BE2C (cell line): Measurements from ENCODE around the gene ABCC5.
A peak's percentile ranks its signal among the peaks of the same experiment; 100 is the strongest.

Source experiments
- DNase-seq: peaks from one replicate; pipeline ENCODE4 v3.0.0-alpha.2; 2020
- H3K27me3 ChIP-seq: fragments of 250-450 bp; sonication (Bioruptor Pico); 2 replicates; pipeline ENCODE4 v1.5.1; 2020; ENCODE audit warnings: mild to moderate bottlenecking
- H3K36me3 ChIP-seq: fragments of 250-450 bp; sonication (Bioruptor Pico); 2 replicates; pipeline ENCODE4 v1.5.1; 2020; ENCODE audit warnings: mild to moderate bottlenecking
- H3K4me1 ChIP-seq: fragments of 250-450 bp; sonication (Bioruptor Pico); 2 replicates; pipeline ENCODE4 v1.5.1; 2020
- H3K4me3 ChIP-seq: 2 replicates; pipeline ENCODE4 v1.5.1; 2011; ENCODE audit warnings: low read depth, low read length
- H3K9me3 ChIP-seq: fragments of 250-450 bp; sonication (Bioruptor Pico); 2 replicates; pipeline ENCODE4 v1.5.1; 2020
- CTCF ChIP-seq: IDR thresholded peaks from 2 replicates; pipeline ENCODE4 v1.5.1; 2012; ENCODE audit warnings: mild to moderate bottlenecking, low read depth, low read length

The ABCC5 gene

GRCh38 chr3:183895296-183895695, 122.4 kb downstream of the ABCC5 start:
- TF ChIP-seq CTCF = peak; percentile 89
- H3K4me3 ChIP-seq = no peak overlapping the region
- no peaks in the 10 kb centered on the region for H3K27me3 ChIP-seq
- no peaks in the 10 kb centered on the region for H3K36me3 ChIP-seq
- peak; percentile 36 for DNase-seq
- no peaks in the 10 kb centered on the region for H3K9me3 ChIP-seq
- H3K4me1 ChIP-seq = no peaks in the 10 kb centered on the region

- no peaks in the 10 kb centered on the region for H3K4me1 ChIP-seq
- no peak for TF ChIP-seq CTCF
- H3K36me3 ChIP-seq = no peaks in the 10 kb centered on the region
- H3K4me3 ChIP-seq = no peak overlapping the region
- no peaks in the 10 kb centered on the region for H3K27me3 ChIP-seq
- no peak for DNase-seq
- H3K9me3 ChIP-seq = no peaks in the 10 kb centered on the region
Observed at GRCh38 chr3:183892610-183893214, 125.0 kb downstream of the ABCC5 start.

GRCh38 chr3:183885766-183886165, 131.9 kb downstream of the ABCC5 start:
- Histone ChIP-seq H3K4me3 (no peak overlapping the region), H3K4me1 (peaks cover 5% of the 10 kb centered on the region; the same call in 1 of the 2 replicates), H3K9me3 (no peaks in the 10 kb centered on the region), H3K36me3 (no peaks in the 10 kb centered on the region), H3K27me3 (no peaks in the 10 kb centered on the region)
- no peak for DNase-seq
- no peak for TF ChIP-seq CTCF

- peaks cover 3% of the 10 kb centered on the region; the same call in 1 of the 2 replicates for H3K36me3 ChIP-seq
- H3K4me3 ChIP-seq = peak within 1 kb of the TSS; percentile 93
- no peaks in the 10 kb centered on the region for H3K9me3 ChIP-seq
- peak; percentile 97 for DNase-seq
- H3K27me3 ChIP-seq = no peaks in the 10 kb centered on the region
- peaks cover 5% of the 10 kb centered on the region; the same call in 1 of the 2 replicates for H3K4me1 ChIP-seq
- peak; percentile 90 for TF ChIP-seq CTCF
Observed at GRCh38 chr3:183884427-183885296, 133.0 kb downstream of the ABCC5 start, which contains the start of gene PARL. Gene PARL (minus strand): TSS chr3:183884880. CDS start chr3:183884846, 34 bp downstream.

GRCh38 chr3:183884097-183884426, 133.6 kb downstream of the ABCC5 start:
- TF ChIP-seq CTCF = no peak
- DNase-seq = no peak
- Histone ChIP-seq H3K4me1 (peaks cover 5% of the 10 kb centered on the region; the same call in 1 of the 2 replicates), H3K9me3 (no peaks in the 10 kb centered on the region), H3K4me3 (peak overlapping the region; percentile 93), H3K27me3 (no peaks in the 10 kb centered on the region), H3K36me3 (peaks cover 3% of the 10 kb centered on the region; the same call in 1 of the 2 replicates)
